Effector CD4-positive, alpha-beta T cell (primary cell): ENCODE results near the gene UNK.
"Not testable (repeated sequence)": the region's sequence is repeated elsewhere in the genome, so short reads cannot be mapped to it uniquely, and the experiment has no call there.

Experiments
- DNase-seq: peaks from one replicate; pipeline ENCODE4 v3.0.0-alpha.2; 2020

UNK gene

GRCh38 chr17:75773808-75774470 is 10.7 kb upstream of the UNK start:
- DNase-seq: no peak

GRCh38 chr17:75774471-75774990 is 10.1 kb upstream of the UNK start:
- no peak for DNase-seq

GRCh38 chr17:75774991-75775668 is 9.5 kb upstream of the UNK start:
- no peak for DNase-seq

- DNase-seq: peak; percentile 32
These were observed 8.0 kb upstream of the UNK start for GRCh38 chr17:75776386-75777295.

GRCh38 chr17:75777296-75777922 is 7.2 kb upstream of the UNK start:
- DNase-seq: no peak

- not testable (repeated sequence) for DNase-seq
These were observed 6.3 kb upstream of the UNK start for GRCh38 chr17:75778066-75778860.

GRCh38 chr17:75778861-75779249 is 5.8 kb upstream of the UNK start:
- peak; percentile 66 for DNase-seq

GRCh38 chr17:75779250-75779986 is 5.2 kb upstream of the UNK start:
- DNase-seq: peak; percentile 90

- DNase-seq: no peak
These were observed 4.4 kb upstream of the UNK start for GRCh38 chr17:75779987-75780889.

- DNase-seq: no peak
These were observed 1.4 kb upstream of the UNK start for GRCh38 chr17:75783069-75783783.

GRCh38 chr17:75783803-75784472 is 668 bp upstream of the UNK start:
- DNase-seq: no peak

- DNase-seq: peak; percentile 83
These were observed 647 bp downstream of the UNK start for GRCh38 chr17:75785016-75785890.

- DNase-seq: no peak
These were observed 6.6 kb downstream of the UNK start for GRCh38 chr17:75791254-75791653.

- DNase-seq: no peak
These were observed 8.9 kb downstream of the UNK start for GRCh38 chr17:75793460-75793859.

GRCh38 chr17:75795820-75796607 is 11.4 kb downstream of the UNK start:
- DNase-seq: no peak

GRCh38 chr17:75799402-75799801 is 14.8 kb downstream of the UNK start:
- DNase-seq: no peak

- no peak for DNase-seq
These were observed 19.3 kb downstream of the UNK start for GRCh38 chr17:75803883-75804282.
